Keratinocyte (primary cell): Measurements from ENCODE around the gene TRIM56.

Source experiments
- EZH2 ChIP-seq: IDR thresholded peaks from one replicate; pipeline ENCODE4 v1.6.1; 2012; ENCODE audit warnings: inconsistent platforms, mild to moderate bottlenecking, low read length, moderate library complexity
- TF ChIP-seq, protein P1 (sequence below), 3 experiments: IDR thresholded peaks in 1 of 3; conservative IDR thresholded peaks in 1 of 3; optimal IDR thresholded peaks in 1 of 3; 2 replicates in 2 of 3; 3 replicates in 1 of 3; pipeline versions ENCODE3 to v1.5.1; 2011; ENCODE audit warnings: low read length in 3 of 3, mild to moderate bottlenecking in 3 of 3, moderate library complexity in 2 of 3, control low read depth in 1 of 3, inconsistent platforms in 1 of 3; ENCODE audit not compliant: insufficient read depth in 2 of 3; ENCODE audit errors: extremely low read depth in 1 of 3

DNA sequence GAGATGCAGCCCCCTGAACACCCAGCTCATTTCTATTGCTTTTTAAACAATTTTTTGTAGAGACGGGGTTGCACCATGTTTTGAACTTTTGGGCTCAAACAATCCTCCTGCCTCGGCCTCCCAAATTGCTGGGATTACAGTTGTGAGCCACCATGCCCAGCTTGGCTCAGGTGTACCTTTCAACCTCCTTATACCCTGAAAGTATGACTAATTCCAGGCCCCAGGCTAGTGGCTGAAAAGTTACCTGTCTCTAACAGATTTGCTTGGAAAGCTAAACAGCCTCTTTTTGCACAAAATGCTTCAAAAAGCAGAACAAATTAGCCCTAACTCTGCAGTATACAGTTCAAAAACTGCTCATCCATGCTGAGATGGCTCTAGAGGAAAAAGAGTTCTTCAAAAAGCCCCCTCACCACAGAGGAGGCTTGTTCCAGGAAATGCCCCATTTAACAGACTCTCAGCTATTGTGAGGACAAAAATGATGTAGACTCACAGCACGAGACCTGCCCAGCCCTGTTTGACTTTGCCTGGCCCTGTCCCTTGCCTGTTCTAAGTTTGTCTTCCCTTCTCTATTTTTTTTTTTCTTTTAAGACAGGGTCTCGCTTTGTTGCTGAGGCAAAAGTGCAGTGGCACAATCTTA lies 55.6 kb downstream of the TRIM56 start:
- TF ChIP-seq, protein P1, sequence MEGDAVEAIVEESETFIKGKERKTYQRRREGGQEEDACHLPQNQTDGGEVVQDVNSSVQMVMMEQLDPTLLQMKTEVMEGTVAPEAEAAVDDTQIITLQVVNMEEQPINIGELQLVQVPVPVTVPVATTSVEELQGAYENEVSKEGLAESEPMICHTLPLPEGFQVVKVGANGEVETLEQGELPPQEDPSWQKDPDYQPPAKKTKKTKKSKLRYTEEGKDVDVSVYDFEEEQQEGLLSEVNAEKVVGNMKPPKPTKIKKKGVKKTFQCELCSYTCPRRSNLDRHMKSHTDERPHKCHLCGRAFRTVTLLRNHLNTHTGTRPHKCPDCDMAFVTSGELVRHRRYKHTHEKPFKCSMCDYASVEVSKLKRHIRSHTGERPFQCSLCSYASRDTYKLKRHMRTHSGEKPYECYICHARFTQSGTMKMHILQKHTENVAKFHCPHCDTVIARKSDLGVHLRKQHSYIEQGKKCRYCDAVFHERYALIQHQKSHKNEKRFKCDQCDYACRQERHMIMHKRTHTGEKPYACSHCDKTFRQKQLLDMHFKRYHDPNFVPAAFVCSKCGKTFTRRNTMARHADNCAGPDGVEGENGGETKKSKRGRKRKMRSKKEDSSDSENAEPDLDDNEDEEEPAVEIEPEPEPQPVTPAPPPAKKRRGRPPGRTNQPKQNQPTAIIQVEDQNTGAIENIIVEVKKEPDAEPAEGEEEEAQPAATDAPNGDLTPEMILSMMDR (optimal IDR thresholded peaks at IDR 0.05 in 1 of 3, IDR thresholded peaks at IDR 0.05 in 1 of 3, conservative IDR thresholded peaks at IDR 0.05 in 1 of 3; ENCODE audit: extremely low read depth in 1 of 3, insufficient read depth in 2 of 3, low read length in 3 of 3), result no peak
- no peak for TF ChIP-seq EZH2
